Measurements from ENCODE around the gene GRK2. TPM values are rescaled to one million over a fixed set of nuclear protein-coding genes. Genes with fewer than 3 reads are reported as not detected.

The GRK2 gene
- polyA plus RNA-seq, 1 donor (not counting 4 experiments of a cell fraction or from before 2014, with no cell fraction given): 21.1 TPM

- peaks cover 13% of the 10 kb centered on the region for H3K4me1 ChIP-seq (ENCODE audit: control insufficient read depth, extremely low read depth, insufficient read depth, low read length)
- FAIRE-seq: no peak
- H3K9ac ChIP-seq (ENCODE audit: control insufficient read depth, extremely low read depth, insufficient read depth, low read length): no peak overlapping the region
- no peak overlapping the region for H3K4me2 ChIP-seq (ENCODE audit: control insufficient read depth, extremely low read depth, insufficient read depth, low read depth, low read length)
- no peaks in the 10 kb centered on the region for H3K9me1 ChIP-seq (ENCODE audit: control insufficient read depth, extremely low read depth, insufficient read depth, low read length)
- no peak overlapping the region for H3K4me3 ChIP-seq (ENCODE audit: control insufficient read depth in 2 of 3, extremely low read depth in 1 of 3, insufficient read depth in 2 of 3, low read depth in 1 of 3, low read length in 3 of 3)
- no peak for TF ChIP-seq CTCF (optimal IDR thresholded peaks at IDR 0.05 in 1 of 3, IDR thresholded peaks at IDR 0.05 in 1 of 3, conservative IDR thresholded peaks at IDR 0.05 in 1 of 3; ENCODE audit: extremely low read depth in 1 of 3, insufficient read depth in 2 of 3, low read length in 3 of 3)
- TF ChIP-seq EZH2 (IDR thresholded peaks at IDR 0.05; ENCODE audit: low read length): no peak
- dilution Hi-C loops (cut with MboI; ENCODE audit: extremely low pct_ligation_motif_present, low sequenced_read_pairs): no loop called here
- H3K36me3 ChIP-seq (ENCODE audit: control insufficient read depth in 2 of 2, extremely low read depth in 1 of 2, insufficient read depth in 2 of 2, low read length in 2 of 2): peaks cover 31 to 42% of the 10 kb centered on the region in 2 experiments
- H3K9me3 ChIP-seq (ENCODE audit: control insufficient read depth, low read depth, low read length): peaks cover 4% of the 10 kb centered on the region
- no peaks in the 10 kb centered on the region for H4K20me1 ChIP-seq (ENCODE audit: control insufficient read depth, extremely low read depth, insufficient read depth, low read length)
- H2AFZ ChIP-seq (ENCODE audit: control insufficient read depth, low read length): no peak overlapping the region
- peaks cover 16% of the 10 kb centered on the region for H3K79me2 ChIP-seq (ENCODE audit: control insufficient read depth, insufficient read depth, low read length)
- no peak for DNase-seq (ENCODE audit: low read depth, low spot score)
- H3K27me3 ChIP-seq (ENCODE audit: control insufficient read depth, extremely low read depth, insufficient read depth, low read length): no peaks in the 10 kb centered on the region
- H3K27ac ChIP-seq (ENCODE audit: control insufficient read depth, insufficient read depth, low read length): no peak overlapping the region
These were observed 32.5 kb downstream of the GRK2 start for GRCh38 chr11:67298786-67299185.

GRCh38 chr11:67299471-67300191 is 33.4 kb downstream of the GRK2 start:
- Histone ChIP-seq H3K9me3 (ENCODE audit: control insufficient read depth, low read depth, low read length) (peaks cover 4% of the 10 kb centered on the region), H3K4me2 (ENCODE audit: control insufficient read depth, extremely low read depth, insufficient read depth, low read depth, low read length) (no peak overlapping the region), H3K79me2 (ENCODE audit: control insufficient read depth, insufficient read depth, low read length) (peaks cover 11% of the 10 kb centered on the region), H4K20me1 (ENCODE audit: control insufficient read depth, extremely low read depth, insufficient read depth, low read length) (no peaks in the 10 kb centered on the region), H3K9ac (ENCODE audit: control insufficient read depth, extremely low read depth, insufficient read depth, low read length) (no peak overlapping the region), H3K4me3 (ENCODE audit: control insufficient read depth in 2 of 3, extremely low read depth in 1 of 3, insufficient read depth in 2 of 3, low read depth in 1 of 3, low read length in 3 of 3) (no peak overlapping the region), H3K4me1 (ENCODE audit: control insufficient read depth, extremely low read depth, insufficient read depth, low read length) (peaks cover 20% of the 10 kb centered on the region), H3K27ac (ENCODE audit: control insufficient read depth, insufficient read depth, low read length) (no peak overlapping the region), H2AFZ (ENCODE audit: control insufficient read depth, low read length) (no peak overlapping the region), H3K27me3 (ENCODE audit: control insufficient read depth, extremely low read depth, insufficient read depth, low read length) (no peaks in the 10 kb centered on the region), H3K36me3 (ENCODE audit: control insufficient read depth in 2 of 2, extremely low read depth in 1 of 2, insufficient read depth in 2 of 2, low read length in 2 of 2) (peaks cover 31 to 36% of the 10 kb centered on the region in 2 experiments), H3K9me1 (ENCODE audit: control insufficient read depth, extremely low read depth, insufficient read depth, low read length) (no peaks in the 10 kb centered on the region)
- no peak for TF ChIP-seq CTCF (optimal IDR thresholded peaks at IDR 0.05 in 1 of 3, IDR thresholded peaks at IDR 0.05 in 1 of 3, conservative IDR thresholded peaks at IDR 0.05 in 1 of 3; ENCODE audit: extremely low read depth in 1 of 3, insufficient read depth in 2 of 3, low read length in 3 of 3)
- TF ChIP-seq EZH2 (IDR thresholded peaks at IDR 0.05; ENCODE audit: low read length): no peak
- DNase-seq (ENCODE audit: low read depth, low spot score): no peak
- dilution Hi-C loops (cut with MboI; ENCODE audit: extremely low pct_ligation_motif_present, low sequenced_read_pairs): no loop called here
- no peak for FAIRE-seq

Measured in keratinocyte (primary cell).